ENCODE data around the gene PIK3AP1. TPM values are rescaled to one million over a fixed set of nuclear protein-coding genes. Genes with fewer than 3 reads are reported as not detected.

Gene PIK3AP1
- polyA plus RNA-seq, 3 donors: 4.8 to 5.7 (median 5.4) TPM

Other genes starting within 250 kb of the PIK3AP1 start
- gene TLL2, start 206.6 kb downstream of the PIK3AP1 start, polyA plus RNA-seq (ENCODE audit: insufficient read length in 3 of 3): under 1 TPM; 0.75 to 0.99 (median 0.89) TPM
- 100 to 1,000 TPM; 212 to 229 (median 215) TPM for gene TM9SF3, start 133.5 kb downstream of the PIK3AP1 start, polyA plus RNA-seq (ENCODE audit: insufficient read length in 3 of 3)
- gene LCOR, start 111.8 kb upstream of the PIK3AP1 start, polyA plus RNA-seq (ENCODE audit: insufficient read length in 3 of 3): 10 to 100 TPM; 26.5 to 28.5 (median 28.5) TPM